HepG2 (cell line): ENCODE results near the gene NLRC5. TPM values are rescaled to one million over a fixed set of nuclear protein-coding genes. Genes with fewer than 3 reads are reported as not detected.
A peak's percentile ranks its signal among the peaks of the same experiment; 100 is the strongest.

Experiments
- FOXM1 ChIP-seq: sonication (generic); formaldehyde crosslinking; IDR thresholded peaks from 2 replicates; pipeline ENCODE4 v1.5.0; 2020; ENCODE audit warnings: missing genetic modification reagents
- MAFK ChIP-seq, 2 experiments: IDR thresholded peaks in 1 of 2; conservative IDR thresholded peaks in 1 of 2; 2 replicates each; pipeline ENCODE4 v1.6.1; 2011; ENCODE audit warnings: improper control_type of control experiment in 2 of 2, low read length in 2 of 2
- PAWR ChIP-seq: sonication (generic); formaldehyde crosslinking; IDR thresholded peaks from 2 replicates; pipeline ENCODE4 v1.4.0; 2020; ENCODE audit warnings: missing genetic modification reagents, mild to moderate bottlenecking, borderline replicate concordance
- SYNCRIP ChIP-seq: fragments of 200-400 bp; formaldehyde crosslinking; IDR thresholded peaks from 2 replicates; pipeline ENCODE4 v1.6.1; 2018; ENCODE audit warnings: mild to moderate bottlenecking, low read depth, low read length; ENCODE audit not compliant: insufficient read depth
- TCF7 ChIP-seq: sonication (generic); IDR thresholded peaks from 2 replicates; pipeline ENCODE4 v1.6.1; 2016; ENCODE audit warnings: antibody characterized with exemption, low read depth
- U2AF2 ChIP-seq: fragments of 200-400 bp; formaldehyde crosslinking; IDR thresholded peaks from 2 replicates; pipeline ENCODE4 v1.6.1; 2017; ENCODE audit warnings: low read depth, mild to moderate bottlenecking, low read length
- ZBTB7A ChIP-seq: sonication (generic); formaldehyde crosslinking; IDR thresholded peaks from 2 replicates; pipeline ENCODE4 v1.8.0; 2022; ENCODE audit warnings: mild to moderate bottlenecking, missing genetic modification reagents
- ZFP41 ChIP-seq: sonication (generic); formaldehyde crosslinking; IDR thresholded peaks from 2 replicates; pipeline ENCODE4 v1.4.0; 2020; ENCODE audit warnings: mild to moderate bottlenecking, missing genetic modification reagents, borderline replicate concordance
- ZKSCAN5 ChIP-seq: sonication (generic); formaldehyde crosslinking; IDR thresholded peaks from 2 replicates; pipeline ENCODE4 v1.5.1; 2020; ENCODE audit warnings: mild to moderate bottlenecking, missing genetic modification reagents
- ZNF235 ChIP-seq: sonication (generic); formaldehyde crosslinking; IDR thresholded peaks from 2 replicates; pipeline ENCODE4 v1.8.1; 2023; ENCODE audit warnings: mild to moderate bottlenecking, missing genetic modification reagents, borderline replicate concordance
- ZNF333 ChIP-seq: sonication (generic); formaldehyde crosslinking; IDR thresholded peaks from 2 replicates; pipeline ENCODE4 v1.4.0; 2020; ENCODE audit warnings: mild to moderate bottlenecking, missing genetic modification reagents, borderline replicate concordance
- polyA plus RNA-seq, 8 experiments: library from polyadenylated mRNA; depleted of rRNA in 3 of 8; stranded (reverse) in 7 of 8; unstranded in 1 of 8; fragments of >200 nt; fragmentation: Illumina TruSeq in 4 of 8; extraction: Trizol in 4 of 8; gene quantifications; 2 replicates each; pipeline versions ENCODE4 v1.2.1 to v1.2.3, GENCODE V29; 2011 to 2016; ENCODE audit warnings: low read depth in 4 of 8, missing spikeins in 1 of 8, mixed read lengths in 1 of 8; ENCODE audit not compliant: insufficient read depth in 1 of 8
- total RNA-seq, 5 experiments: library from RNA; depleted of rRNA; stranded (reverse); fragments of >200 nt; fragmentation: Illumina TruSeq; extraction: Trizol; gene quantifications; 2 replicates each; pipeline ENCODE4 v1.2.3, GENCODE V29; 2016; ENCODE audit warnings: low read depth in 1 of 5
- TF ChIP-seq, protein P1 (sequence below): sonication (generic); formaldehyde crosslinking; IDR thresholded peaks from 2 replicates; pipeline ENCODE4 v1.4.0; 2020; ENCODE audit warnings: missing genetic modification reagents, mild to moderate bottlenecking, borderline replicate concordance
- TF ChIP-seq, protein P2 (sequence below): sonication (generic); formaldehyde crosslinking; IDR thresholded peaks from 2 replicates; pipeline ENCODE4 v1.8.1; 2023; ENCODE audit warnings: mild to moderate bottlenecking, moderate library complexity, missing genetic modification reagents
- TF ChIP-seq, protein P3 (sequence below): sonication (generic); formaldehyde crosslinking; IDR thresholded peaks from 2 replicates; pipeline ENCODE4 v1.4.0; 2020; ENCODE audit warnings: mild to moderate bottlenecking, missing genetic modification reagents
- TF ChIP-seq, protein P4 (sequence below): sonication (generic); formaldehyde crosslinking; IDR thresholded peaks from 2 replicates; pipeline ENCODE4 v1.8.0; 2022; ENCODE audit warnings: mild to moderate bottlenecking, missing genetic modification reagents, moderate library complexity
- TF ChIP-seq, protein P5 (sequence below): sonication (generic); formaldehyde crosslinking; IDR thresholded peaks from 2 replicates; pipeline ENCODE4 v1.8.1; 2023; ENCODE audit warnings: mild to moderate bottlenecking, missing genetic modification reagents
- TF ChIP-seq, protein P6 (sequence below): sonication (generic); formaldehyde crosslinking; IDR thresholded peaks from 2 replicates; pipeline ENCODE4 v1.4.0; 2020; ENCODE audit warnings: missing genetic modification reagents
- TF ChIP-seq, protein P7 (sequence below): sonication (generic); formaldehyde crosslinking; IDR thresholded peaks from 2 replicates; pipeline ENCODE4 v1.9.0; 2021; ENCODE audit warnings: missing genetic modification reagents, borderline replicate concordance

The NLRC5 gene
- total and polyA plus RNA-seq, 2 of the 13 experiments (the other 11 are each of a cell fraction or from before 2014, with no cell fraction given) = 6.3 to 12.7 TPM

DNA sequence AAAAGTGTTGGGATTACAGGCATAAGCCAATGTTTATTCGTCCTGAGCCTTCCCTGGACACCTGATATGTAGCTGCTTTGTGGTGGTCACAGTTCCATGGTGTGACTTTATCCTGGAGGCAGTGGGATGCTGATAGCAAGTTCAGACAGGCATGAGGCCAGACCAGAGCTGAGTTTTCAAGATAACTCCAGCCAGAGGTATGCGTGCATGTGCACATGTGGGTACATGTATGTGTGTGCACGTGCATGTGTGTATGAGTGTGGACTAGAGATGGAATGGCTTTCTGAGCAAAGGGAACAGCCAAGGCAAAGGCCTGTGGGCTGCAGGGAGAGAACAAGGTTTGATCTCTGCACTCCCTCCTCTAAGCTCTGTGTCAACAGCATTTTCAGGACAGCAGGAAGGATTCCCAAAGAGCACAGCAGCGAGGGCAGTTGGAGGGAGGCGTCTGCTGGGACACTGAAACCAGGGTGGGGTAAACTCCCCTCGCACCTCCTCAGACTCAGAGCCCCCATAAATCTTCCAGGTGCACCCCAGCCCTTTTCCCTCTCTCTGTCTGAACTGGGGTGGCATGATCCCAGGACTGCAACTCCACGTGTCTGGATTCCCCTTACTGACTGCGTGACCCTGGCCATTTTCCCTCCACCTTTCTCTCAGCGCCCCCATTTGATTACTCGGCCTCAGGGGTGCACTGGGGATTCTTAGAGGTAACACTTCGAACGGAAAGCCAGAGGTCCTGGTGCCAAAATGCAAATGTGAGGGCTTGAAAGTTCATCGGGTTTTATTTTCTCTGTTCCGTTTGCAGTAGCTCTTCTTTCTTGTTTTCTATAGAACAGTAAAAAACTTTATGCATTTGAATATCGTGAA, 15.3 kb downstream of the NLRC5 start (continued):
- TF ChIP-seq, protein P1, sequence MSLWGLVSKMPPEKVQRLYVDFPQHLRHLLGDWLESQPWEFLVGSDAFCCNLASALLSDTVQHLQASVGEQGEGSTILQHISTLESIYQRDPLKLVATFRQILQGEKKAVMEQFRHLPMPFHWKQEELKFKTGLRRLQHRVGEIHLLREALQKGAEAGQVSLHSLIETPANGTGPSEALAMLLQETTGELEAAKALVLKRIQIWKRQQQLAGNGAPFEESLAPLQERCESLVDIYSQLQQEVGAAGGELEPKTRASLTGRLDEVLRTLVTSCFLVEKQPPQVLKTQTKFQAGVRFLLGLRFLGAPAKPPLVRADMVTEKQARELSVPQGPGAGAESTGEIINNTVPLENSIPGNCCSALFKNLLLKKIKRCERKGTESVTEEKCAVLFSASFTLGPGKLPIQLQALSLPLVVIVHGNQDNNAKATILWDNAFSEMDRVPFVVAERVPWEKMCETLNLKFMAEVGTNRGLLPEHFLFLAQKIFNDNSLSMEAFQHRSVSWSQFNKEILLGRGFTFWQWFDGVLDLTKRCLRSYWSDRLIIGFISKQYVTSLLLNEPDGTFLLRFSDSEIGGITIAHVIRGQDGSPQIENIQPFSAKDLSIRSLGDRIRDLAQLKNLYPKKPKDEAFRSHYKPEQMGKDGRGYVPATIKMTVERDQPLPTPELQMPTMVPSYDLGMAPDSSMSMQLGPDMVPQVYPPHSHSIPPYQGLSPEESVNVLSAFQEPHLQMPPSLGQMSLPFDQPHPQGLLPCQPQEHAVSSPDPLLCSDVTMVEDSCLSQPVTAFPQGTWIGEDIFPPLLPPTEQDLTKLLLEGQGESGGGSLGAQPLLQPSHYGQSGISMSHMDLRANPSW = peak; percentile 84; the same call in 1 of the 2 replicates
- TF ChIP-seq, protein P2, sequence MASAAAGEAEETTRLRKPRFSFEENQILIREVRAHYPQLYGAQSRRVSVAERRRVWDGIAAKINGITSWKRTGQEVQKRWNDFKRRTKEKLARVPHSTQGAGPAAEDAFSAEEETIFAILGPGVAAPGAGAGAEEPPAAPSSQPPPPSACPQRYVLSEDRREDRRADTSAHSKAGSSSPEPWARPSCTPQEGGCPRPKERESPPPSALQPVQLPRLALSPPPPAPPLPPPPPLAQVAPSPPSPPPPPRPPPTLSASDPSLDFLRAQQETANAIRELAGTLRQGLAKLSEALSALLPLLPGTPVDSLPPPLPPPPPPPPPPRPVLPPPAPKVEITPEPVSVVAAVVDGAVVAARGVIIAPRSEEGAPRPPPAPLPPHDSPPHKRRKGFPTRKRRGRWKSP = no peak
- TF ChIP-seq FOXM1 (CRISPR knock-in tag) (no peak), ZKSCAN5 (CRISPR knock-in tag) (no peak), PAWR (no peak), U2AF2 (no peak), ZNF333 (CRISPR knock-in tag) (no peak), ZBTB7A (peak; percentile 84; the same call in 1 of the 2 replicates), ZFP41 (no peak), SYNCRIP (no peak), MAFK (conservative IDR thresholded peaks at IDR 0.05 in 1 of 2, IDR thresholded peaks at IDR 0.05 in 1 of 2; ENCODE audit: low read length in 2 of 2) (no peak), ZNF235 (CRISPR knock-in tag) (no peak), TCF7 (no peak)
- TF ChIP-seq, protein P3, sequence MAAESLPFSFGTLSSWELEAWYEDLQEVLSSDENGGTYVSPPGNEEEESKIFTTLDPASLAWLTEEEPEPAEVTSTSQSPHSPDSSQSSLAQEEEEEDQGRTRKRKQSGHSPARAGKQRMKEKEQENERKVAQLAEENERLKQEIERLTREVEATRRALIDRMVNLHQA (CRISPR knock-in tag) = no peak
- TF ChIP-seq, protein P4, sequence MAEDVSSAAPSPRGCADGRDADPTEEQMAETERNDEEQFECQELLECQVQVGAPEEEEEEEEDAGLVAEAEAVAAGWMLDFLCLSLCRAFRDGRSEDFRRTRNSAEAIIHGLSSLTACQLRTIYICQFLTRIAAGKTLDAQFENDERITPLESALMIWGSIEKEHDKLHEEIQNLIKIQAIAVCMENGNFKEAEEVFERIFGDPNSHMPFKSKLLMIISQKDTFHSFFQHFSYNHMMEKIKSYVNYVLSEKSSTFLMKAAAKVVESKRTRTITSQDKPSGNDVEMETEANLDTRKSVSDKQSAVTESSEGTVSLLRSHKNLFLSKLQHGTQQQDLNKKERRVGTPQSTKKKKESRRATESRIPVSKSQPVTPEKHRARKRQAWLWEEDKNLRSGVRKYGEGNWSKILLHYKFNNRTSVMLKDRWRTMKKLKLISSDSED (CRISPR knock-in tag) = no peak
- TF ChIP-seq, protein P5, sequence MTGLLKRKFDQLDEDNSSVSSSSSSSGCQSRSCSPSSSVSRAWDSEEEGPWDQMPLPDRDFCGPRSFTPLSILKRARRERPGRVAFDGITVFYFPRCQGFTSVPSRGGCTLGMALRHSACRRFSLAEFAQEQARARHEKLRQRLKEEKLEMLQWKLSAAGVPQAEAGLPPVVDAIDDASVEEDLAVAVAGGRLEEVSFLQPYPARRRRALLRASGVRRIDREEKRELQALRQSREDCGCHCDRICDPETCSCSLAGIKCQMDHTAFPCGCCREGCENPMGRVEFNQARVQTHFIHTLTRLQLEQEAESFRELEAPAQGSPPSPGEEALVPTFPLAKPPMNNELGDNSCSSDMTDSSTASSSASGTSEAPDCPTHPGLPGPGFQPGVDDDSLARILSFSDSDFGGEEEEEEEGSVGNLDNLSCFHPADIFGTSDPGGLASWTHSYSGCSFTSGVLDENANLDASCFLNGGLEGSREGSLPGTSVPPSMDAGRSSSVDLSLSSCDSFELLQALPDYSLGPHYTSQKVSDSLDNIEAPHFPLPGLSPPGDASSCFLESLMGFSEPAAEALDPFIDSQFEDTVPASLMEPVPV = no peak
- TF ChIP-seq, protein P6, sequence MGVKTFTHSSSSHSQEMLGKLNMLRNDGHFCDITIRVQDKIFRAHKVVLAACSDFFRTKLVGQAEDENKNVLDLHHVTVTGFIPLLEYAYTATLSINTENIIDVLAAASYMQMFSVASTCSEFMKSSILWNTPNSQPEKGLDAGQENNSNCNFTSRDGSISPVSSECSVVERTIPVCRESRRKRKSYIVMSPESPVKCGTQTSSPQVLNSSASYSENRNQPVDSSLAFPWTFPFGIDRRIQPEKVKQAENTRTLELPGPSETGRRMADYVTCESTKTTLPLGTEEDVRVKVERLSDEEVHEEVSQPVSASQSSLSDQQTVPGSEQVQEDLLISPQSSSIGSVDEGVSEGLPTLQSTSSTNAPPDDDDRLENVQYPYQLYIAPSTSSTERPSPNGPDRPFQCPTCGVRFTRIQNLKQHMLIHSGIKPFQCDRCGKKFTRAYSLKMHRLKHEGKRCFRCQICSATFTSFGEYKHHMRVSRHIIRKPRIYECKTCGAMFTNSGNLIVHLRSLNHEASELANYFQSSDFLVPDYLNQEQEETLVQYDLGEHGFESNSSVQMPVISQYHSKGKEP = no peak
- TF ChIP-seq, protein P7, sequence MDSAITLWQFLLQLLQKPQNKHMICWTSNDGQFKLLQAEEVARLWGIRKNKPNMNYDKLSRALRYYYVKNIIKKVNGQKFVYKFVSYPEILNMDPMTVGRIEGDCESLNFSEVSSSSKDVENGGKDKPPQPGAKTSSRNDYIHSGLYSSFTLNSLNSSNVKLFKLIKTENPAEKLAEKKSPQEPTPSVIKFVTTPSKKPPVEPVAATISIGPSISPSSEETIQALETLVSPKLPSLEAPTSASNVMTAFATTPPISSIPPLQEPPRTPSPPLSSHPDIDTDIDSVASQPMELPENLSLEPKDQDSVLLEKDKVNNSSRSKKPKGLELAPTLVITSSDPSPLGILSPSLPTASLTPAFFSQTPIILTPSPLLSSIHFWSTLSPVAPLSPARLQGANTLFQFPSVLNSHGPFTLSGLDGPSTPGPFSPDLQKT = no peak
